GM18861 (cell line): ENCODE results near the gene TTLL11.
"Not testable (repeated sequence)": the region's sequence is repeated elsewhere in the genome, so short reads cannot be mapped to it uniquely, and the experiment has no call there.

ENCODE experiments used
- ATAC-seq: cut with Tn5 transposase; IDR thresholded peaks from one replicate; pipeline ENCODE4 v1.9.1; 2021; ENCODE audit not compliant: unreplicated experiment

TTLL11 gene

DNA sequence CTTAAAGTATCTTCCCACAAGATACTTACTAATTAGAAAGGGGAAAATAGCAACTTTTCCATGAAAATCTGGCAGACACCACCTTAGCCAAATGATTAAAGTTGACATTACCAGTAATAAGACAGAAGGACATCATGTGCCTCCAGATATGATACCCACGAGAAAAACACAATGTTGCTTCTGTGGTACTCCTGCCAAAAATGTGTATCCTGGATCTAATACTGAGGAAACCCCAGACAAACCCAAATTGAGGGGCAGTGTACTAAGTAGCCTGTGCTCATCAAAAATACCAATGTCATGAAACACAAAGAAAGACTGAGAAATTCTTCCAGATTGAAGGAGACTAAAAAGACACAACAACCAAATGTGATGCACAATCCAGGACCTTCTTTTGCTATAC lies 85.3 kb downstream of the TTLL11 start:
- no peak for ATAC-seq

DNA sequence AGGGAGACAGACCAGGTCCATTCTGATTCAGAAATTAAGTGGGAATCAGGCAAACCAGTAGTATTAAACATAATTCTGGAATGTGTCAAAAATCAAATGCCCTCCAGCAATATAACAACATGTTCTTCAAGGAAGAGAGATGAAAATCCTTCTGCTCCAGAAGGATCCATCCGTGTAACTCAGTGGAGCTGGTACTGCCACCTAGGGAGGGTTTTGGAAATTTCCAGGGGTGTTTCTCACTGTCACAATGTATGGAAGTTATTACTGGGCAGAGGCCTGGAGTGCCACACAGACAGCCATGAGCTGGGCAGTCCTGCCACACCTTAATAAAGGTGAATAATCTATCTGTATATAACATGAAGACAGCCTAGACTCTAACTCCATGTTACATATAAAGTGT lies 87.5 kb downstream of the TTLL11 start:
- ATAC-seq: no peak

DNA sequence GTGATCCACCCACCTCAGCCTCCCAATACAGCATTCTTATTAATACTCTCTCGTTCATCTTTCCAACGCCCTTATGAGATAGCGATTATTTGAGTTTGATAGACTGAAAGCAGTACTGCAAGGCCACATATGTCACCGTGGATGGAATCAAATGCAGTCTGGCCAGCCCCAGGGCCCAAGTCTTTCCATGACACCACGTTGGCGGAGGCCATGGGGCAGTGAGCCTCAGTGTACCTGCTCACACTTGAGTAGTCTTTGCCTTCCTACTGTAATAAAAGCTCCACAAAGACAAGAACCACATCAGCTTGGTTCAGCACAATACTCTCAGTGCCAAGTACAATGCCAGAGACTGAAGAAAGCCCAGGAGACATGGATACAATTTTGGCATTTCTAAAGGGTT lies 88.5 kb downstream of the TTLL11 start:
- no peak for ATAC-seq

DNA sequence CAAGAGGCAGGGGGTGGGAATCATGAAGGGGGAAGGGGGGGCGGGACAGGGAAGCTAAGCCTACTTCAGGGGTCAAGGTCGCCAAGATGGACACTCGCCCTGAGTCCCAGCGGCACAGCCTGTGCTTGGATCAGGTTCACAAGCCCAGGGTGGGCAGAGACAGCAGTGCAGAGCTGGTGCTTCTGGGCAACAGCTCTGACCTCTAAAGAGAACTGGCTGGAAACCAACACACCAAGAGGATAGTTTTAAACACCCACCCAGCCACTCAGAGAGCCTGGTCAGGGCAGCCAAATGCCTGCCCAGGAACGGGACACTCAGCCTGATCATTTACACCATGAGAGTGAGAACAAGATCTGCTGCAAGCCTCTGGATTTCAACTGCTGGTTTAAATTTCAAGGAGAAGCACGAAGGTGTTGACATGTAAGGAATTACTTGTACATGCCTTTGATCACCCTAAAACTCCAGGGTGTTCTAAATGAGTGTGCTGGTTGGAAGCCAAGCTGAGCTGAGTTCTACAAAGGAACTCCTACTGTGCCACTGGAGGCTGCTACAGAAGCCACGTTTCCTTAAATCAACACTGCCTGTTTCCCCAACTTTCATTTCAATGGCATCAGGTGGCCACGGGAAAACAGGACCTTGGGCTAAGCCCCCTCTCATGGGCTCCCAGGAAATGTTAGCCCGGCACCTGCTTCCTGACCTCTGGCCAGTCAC lies 91.5 kb downstream of the TTLL11 start:
- no peak for ATAC-seq

DNA sequence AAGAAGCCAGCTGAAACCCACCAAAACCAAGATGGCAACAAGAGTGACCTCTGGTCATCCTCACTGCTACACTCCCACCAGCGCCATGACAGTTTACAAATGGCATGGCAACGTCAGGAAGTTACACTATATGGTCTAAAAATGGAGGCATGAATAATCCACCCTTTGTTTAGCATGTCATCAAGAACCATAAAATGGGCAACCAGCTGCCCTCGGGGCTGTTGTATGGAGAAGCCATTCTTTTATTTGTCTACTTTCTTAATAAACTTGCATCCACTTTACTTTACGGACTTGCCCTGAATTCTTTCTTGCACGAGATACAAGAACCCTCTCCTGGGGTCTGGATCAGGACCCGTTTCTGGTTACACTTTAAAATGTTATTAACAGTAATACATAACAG lies 92.6 kb downstream of the TTLL11 start:
- not testable (repeated sequence) for ATAC-seq

DNA sequence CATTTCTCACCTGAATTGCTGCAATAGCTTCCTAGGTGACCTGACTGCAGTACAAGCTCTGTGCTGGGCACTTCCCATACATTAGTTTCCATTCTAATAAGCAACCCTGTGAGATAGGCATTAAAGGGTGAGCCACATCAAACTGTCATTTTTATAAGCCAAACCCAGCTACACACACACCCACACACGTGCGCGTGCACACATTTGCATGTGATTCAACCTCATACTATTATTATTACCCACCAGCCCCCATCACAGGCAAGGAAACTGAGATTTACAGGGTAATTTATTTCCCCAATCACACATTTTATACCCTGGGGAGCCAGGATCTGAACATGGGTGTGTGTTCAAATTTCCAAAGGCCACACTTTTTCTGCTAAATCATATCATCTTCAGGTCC lies 93.6 kb downstream of the TTLL11 start:
- ATAC-seq: no peak

DNA sequence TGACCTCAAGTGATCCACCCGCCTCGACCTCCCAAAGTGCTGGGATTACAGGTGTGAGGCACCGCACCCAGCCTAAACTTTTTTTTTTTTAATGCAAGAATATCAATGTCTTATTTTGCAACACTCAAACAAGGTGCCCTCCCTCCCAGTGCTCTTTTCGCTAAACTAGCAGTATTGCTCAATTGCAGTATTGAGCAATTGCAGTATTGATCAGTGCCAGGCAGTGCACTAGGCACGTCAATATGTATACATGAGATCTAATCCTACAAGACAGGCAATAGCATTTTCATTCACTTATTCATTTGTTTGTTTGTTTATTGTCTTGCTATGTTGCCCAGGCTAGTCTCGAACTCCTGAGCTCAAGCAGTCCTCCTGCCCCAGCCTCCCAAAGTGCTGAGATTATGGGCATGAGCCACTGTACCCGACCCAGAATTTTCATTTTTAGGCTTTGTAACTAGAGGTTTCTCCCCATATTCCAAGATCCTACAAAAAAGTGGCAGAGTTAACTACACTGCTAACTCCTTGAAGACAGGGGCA lies 94.5 kb downstream of the TTLL11 start:
- ATAC-seq: no peak

DNA sequence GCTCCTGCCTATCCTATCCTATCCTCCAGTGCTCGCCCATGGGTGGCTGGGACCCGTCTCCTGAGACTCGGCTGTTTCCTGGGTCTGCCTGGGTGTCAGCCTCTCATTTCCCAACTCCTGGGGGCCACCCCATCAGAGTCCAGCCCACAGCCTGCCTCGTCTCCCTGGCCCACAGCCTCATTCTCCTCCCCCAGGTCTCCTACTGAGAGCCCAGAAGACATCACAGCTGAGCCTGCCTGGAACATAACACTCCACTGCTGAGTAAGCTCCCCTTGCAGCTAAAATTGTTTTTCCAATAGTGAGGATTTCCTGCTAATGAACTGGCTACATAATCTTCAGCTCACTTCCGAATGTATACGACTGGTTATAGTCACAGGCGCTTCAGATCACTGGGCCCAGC lies 95.3 kb downstream of the TTLL11 start:
- ATAC-seq: no peak

DNA sequence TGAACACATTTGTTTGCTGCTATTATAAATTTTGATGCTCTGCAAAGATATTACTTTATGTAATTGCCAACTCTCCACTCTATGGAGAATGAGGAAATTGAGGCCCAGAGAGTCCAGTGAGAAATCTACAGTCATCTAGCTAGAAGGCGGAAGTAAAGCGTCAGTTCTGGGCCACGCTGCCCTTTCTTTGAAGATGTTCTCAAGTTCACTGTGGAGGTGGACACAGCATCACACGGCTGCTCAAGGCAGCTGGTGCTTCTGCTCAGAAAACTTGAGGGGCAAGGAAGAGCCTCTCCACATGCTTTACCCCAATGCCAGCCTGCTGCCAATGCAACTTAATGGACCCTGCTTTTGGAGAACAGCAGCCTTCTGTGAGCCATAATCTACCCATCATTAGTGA lies 96.3 kb downstream of the TTLL11 start:
- no peak for ATAC-seq

DNA sequence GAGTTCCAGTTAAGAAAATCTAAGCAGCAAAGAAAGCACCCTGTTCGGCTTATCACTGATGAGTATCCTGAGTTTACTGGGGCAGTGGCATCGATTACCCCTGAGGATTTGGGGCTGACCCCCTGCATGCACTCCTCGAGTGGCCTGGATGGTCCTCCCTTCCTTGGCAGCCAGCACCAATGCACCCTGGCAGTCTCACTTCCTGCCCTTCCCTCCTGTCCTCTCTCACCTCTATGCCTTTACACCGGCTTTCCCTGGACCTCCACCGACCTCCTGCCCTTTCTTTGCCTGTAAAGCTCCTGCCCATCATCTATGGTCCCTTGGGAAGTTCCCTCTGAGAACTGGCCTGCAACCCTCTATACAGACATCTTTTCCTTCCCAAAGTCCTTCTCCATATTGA lies 97.1 kb downstream of the TTLL11 start:
- no peak for ATAC-seq

DNA sequence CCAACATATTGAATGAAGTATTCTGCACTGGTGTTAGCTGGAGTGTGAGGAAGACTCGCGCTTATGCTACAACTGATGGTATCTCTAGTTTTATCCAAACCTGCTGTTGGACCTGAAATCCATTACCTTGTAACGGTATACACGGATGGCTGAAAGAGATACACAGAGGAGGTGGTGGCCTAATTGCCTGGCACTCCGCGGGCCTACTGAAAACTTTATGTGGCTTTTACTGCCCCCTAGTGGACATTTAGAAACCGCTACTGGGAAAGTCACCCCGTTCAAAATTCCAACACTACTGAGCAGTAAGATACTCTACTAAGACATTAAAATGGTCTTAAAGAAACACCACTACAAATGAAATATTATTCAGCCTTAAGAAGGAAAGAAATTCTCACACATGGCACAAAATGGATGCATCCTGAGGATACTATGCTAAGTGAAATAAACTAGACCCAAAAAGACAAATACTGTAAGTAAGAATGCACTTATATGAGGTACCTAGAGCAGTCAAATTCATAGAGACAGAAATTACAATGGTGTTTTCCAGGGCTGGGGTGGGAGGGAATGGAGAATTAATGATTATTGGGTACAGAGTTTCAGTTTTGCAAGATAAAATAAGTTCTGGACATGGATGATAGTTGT lies 100.4 kb downstream of the TTLL11 start:
- ATAC-seq: no peak

DNA sequence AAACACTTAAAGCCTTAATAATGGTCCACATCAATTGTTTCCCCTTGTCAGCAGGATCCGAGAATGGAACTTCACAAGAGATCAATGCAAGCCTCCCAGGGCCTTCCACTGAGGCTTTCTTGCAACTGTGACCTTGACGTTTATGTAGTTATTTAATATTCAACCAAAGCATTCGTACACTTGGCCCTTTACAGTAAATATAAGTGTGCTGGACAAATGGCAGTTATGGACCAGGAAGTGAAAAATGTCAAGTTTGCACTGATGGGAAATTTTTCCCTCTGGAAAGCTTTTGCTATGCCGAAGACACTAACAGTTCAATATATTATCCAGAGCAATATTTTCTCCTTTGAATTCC lies 101.8 kb downstream of the TTLL11 start:
- no peak for ATAC-seq

DNA sequence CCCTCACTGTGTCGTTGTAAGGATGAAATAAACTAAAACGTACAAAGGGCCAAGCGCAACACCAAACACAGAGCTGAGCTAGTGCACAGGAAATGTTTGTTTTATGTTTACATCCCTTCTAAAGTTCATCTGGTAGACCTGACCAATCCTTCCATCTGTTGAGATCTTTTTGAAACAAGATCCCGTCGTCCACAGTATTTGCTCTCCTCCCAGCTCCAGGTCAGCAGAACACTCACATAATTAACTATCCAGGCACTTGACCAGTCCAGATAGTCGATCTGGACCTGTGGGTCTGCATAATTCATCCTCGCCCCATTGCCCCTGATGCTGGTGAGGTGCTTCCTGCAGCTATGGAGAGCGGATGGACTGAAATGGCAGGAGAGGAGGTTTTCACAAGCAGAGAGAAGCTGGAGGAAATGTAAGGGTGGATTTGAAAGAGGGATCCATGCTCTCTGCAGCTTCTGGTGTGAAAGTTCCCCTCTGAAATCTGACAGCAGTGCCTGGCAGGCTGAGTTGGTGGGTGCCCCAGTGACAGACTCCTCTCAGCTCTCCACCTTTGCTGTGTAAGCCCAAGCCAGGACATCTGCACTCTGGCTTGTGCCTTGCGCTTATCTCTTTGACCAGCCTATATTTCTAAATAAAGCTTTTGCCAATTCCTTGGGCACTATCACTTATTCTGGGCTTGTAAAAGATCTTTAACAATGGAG lies 102.4 kb downstream of the TTLL11 start:
- no peak for ATAC-seq

DNA sequence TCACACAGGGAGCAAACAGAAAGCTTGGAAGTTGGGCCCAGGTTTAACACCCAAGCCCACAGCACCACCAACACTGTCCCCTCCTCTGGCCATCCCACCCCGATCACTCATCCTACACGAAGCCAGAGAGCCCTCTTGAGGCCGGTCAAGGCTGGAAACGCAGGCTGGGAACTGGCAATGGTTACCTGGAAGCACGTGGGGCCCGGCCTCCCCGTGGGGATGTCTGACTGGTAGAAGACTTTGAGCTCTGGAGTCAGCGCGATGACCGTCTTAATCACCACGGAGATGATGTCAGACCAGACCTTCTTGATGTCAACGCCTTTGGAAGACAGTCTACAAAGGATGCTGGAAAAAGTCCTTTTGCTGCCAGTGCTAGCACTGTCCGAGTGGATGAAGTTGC lies 104.1 kb downstream of the TTLL11 start:
- no peak for ATAC-seq

DNA sequence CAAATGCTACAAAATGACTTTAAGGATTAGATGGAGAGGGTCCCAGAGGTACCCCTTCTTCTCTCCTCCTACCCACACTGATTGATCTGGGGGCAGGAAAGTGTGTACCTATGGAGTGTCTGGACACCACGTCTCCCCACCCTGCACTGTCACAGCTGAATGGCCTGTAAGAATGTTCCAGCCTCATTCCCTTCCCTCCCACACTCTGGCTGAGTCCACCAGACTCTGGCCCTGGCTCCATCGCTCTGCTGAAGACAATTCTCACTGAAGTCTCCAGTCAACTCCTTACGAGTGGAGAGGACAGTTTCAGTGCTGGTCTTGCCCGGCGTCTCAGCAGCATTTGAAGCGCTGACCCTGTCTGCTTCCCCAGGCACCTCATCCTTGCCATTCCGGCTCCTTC lies 105.8 kb downstream of the TTLL11 start:
- ATAC-seq: no peak

DNA sequence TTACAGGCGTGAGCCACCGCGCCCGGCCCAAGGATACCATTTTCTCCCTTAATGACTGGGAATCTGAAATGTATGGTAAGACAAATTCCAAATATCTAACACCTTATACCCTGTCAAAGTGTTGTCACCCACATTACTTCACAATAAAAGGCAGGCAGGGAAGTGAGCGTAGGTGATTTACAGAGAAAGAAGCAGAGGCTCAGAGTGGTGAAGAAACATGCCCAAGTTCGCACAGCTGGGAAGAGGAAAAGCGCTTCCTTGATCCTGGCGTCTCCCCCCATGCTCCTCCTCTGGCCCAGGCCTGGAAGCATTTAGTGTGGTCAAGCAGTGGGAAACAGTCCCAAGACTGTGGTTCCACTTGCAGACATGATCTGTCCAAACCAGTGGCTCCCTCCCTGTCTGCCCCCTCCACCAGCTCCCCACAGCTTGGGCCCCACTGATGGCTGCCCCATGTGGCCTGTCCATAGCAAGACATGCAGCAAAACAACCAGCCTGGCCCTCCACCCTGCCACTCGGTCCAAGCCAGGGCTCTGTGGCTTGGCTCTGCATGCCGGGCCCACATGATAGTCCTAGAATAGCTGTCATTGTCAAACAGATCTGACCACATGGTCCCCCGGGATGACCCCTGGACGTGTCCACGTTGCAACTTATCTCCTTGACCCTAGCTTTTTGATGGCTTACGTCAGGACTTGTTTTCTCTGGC lies 107.2 kb downstream of the TTLL11 start:
- ATAC-seq: no peak

DNA sequence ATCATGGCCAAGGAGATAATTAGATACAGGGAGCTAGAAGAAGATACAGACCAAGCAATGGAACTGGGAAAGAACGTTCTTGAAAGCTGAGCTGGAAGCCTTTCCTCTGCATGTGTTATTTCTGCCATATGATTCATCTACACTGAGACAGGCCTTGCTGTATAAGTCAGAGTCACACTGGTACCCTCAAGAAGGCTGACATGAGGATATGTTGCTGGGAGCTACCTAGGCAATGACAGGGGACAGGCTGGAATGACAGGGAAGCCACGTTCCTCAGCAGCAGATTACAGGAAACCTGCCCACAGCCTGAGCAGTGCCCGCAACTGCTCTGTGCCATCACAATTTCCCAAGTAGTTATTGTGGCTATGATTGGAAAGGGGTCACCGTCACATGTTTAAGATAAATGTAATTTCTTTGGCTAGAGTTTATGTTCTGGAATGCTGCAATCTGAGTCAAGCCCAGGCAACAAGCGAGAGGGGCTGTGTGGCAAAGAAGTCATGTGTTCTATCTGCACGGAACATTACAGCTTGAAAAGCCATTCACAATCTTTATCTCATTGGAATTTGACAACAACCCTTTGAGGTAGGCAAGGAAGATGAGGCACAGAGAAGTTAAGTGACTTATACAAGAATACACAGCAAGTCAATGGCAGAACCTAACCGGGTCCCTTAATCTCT lies 108.2 kb downstream of the TTLL11 start:
- no peak for ATAC-seq

DNA sequence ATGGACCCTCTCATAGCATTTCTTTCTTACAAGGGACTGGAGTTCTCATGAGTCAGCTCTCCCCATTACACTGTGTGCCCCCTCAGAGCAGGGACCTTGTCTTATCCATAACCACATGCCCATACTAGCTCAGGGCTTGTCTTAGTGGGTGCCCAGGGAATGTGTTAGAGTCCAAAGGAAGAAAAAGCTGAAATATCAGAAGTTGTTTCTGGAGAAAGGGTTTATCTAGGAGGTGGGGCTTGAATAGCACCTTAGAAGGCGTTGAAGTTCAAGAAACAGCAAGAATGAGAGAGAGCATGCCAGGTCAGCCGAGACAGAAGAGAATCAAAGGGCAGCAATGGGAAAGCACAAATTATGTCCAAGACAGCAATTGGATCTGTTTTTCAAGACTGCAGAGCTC lies 109.4 kb downstream of the TTLL11 start:
- no peak for ATAC-seq

DNA sequence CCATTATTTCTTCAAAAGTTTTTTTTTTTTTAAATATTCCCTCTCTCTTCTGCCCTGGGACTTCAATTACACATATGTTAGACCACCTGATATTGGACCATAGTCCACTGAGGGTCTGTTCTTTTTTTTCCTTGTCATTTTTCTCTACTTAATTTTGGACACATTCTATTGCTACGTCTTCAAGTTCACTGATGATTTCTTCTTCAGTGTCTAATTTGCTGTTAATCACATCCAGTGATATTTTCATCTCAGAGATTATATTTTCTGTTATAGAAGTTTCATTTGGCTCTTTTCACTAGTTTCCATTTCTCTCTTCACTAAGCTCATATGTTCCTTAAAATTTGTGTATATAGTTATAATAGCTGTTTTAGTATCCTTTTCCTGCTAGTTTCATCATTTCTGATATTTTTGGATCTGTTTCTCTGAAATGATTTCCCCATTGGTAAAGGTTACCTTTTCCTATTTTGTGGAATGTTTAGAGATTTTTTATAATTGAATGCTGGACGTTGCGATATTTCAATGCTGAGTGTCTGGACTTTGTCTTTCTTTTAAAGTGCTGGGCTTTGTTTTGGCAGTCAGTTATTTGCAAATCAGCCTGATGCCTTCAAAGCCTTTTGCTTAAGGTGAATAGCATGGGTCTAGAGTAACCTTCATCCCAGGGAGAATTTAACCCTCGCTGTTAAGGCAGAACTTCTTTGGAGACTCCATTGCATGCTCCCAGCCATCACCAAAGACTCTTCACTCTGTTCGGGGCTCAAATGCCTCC lies 111.8 kb downstream of the TTLL11 start:
- no peak for ATAC-seq

DNA sequence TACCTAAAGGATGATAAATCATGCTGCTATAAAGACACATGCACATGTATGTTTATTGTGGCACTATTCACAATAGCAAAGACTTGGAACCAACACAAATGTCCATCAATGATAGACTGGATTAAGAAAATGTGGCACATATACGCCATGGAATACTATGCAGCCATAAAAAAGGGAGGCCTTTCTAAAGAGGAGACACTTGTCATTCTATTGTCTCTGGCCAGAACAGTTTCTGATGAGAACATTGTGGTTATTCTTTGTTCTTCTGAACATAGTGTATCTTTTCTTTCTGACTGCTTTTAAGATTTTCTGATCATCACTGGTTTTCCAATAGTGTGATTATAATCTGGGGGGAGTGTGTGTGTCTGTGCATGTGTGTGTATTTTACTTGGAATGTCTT lies 112.4 kb downstream of the TTLL11 start:
- not testable (repeated sequence) for ATAC-seq
